WERI-Rb-1 (cell line): ENCODE measurements around the gene NENF.
A peak's percentile ranks its signal among the peaks of the same experiment; 100 is the strongest.

Source experiments
- DNase-seq: peaks from one replicate; pipeline ENCODE4 v3.0.0-alpha.2; 2020
- H3K27ac ChIP-seq: fragments of 250-450 bp; sonication (Bioruptor Pico); 2 replicates; pipeline ENCODE4 v1.5.1; 2020; ENCODE audit warnings: mild to moderate bottlenecking, moderate library complexity
- H3K27me3 ChIP-seq: fragments of 250-450 bp; sonication (Bioruptor Pico); 2 replicates; pipeline ENCODE4 v1.5.1; 2021; ENCODE audit warnings: mild to moderate bottlenecking, low read depth, moderate library complexity; ENCODE audit not compliant: insufficient read depth, severe bottlenecking
- H3K36me3 ChIP-seq: fragments of 250-450 bp; sonication (Bioruptor Pico); 2 replicates; pipeline ENCODE4 v1.5.1; 2020; ENCODE audit warnings: mild to moderate bottlenecking, moderate library complexity
- H3K4me3 ChIP-seq: 2 replicates; pipeline ENCODE4 v1.5.1; 2011; ENCODE audit warnings: low read depth, mild to moderate bottlenecking, control low read depth, low read length
- H3K9me3 ChIP-seq: fragments of 250-450 bp; sonication (Bioruptor Pico); 2 replicates; pipeline ENCODE4 v1.5.1; 2021; ENCODE audit warnings: mild to moderate bottlenecking, moderate library complexity; ENCODE audit not compliant: severe bottlenecking
- CTCF ChIP-seq: IDR thresholded peaks from 2 replicates; pipeline ENCODE4 v1.5.1; 2011; ENCODE audit warnings: low read depth, mild to moderate bottlenecking, control low read depth, inconsistent platforms, low read length

The NENF gene

GRCh38 chr1:212457740-212458338 is 25.1 kb downstream of the NENF start:
- Histone ChIP-seq H3K27ac (no peak overlapping the region), H3K4me3 (no peak overlapping the region), H3K36me3 (no peaks in the 10 kb centered on the region), H3K27me3 (no peaks in the 10 kb centered on the region), H3K9me3 (no peaks in the 10 kb centered on the region)
- peak; percentile 82 for DNase-seq
- TF ChIP-seq CTCF, result peak; percentile 84

- H3K27me3 ChIP-seq, result no peaks in the 10 kb centered on the region
- H3K36me3 ChIP-seq, result no peaks in the 10 kb centered on the region
- no peak overlapping the region for H3K4me3 ChIP-seq
- H3K9me3 ChIP-seq, result no peaks in the 10 kb centered on the region
- peak; percentile 26 for DNase-seq
- no peak overlapping the region for H3K27ac ChIP-seq
- TF ChIP-seq CTCF, result no peak
These were observed 26.1 kb downstream of the NENF start for GRCh38 chr1:212458817-212459216.

GRCh38 chr1:212459656-212460055 is 26.9 kb downstream of the NENF start:
- no peaks in the 10 kb centered on the region for H3K36me3 ChIP-seq
- TF ChIP-seq CTCF, result no peak
- H3K27ac ChIP-seq, result no peak overlapping the region
- H3K9me3 ChIP-seq, result no peaks in the 10 kb centered on the region
- no peak overlapping the region for H3K4me3 ChIP-seq
- DNase-seq, result no peak
- H3K27me3 ChIP-seq, result no peaks in the 10 kb centered on the region

GRCh38 chr1:212460376-212460775 is 27.7 kb downstream of the NENF start:
- H3K36me3 ChIP-seq, result no peaks in the 10 kb centered on the region
- no peak for DNase-seq
- no peaks in the 10 kb centered on the region for H3K9me3 ChIP-seq
- TF ChIP-seq CTCF, result no peak
- no peak overlapping the region for H3K27ac ChIP-seq
- H3K4me3 ChIP-seq, result no peak overlapping the region
- no peaks in the 10 kb centered on the region for H3K27me3 ChIP-seq

- Histone ChIP-seq H3K9me3 (no peaks in the 10 kb centered on the region), H3K4me3 (no peak overlapping the region), H3K36me3 (no peaks in the 10 kb centered on the region), H3K27ac (no peak overlapping the region), H3K27me3 (no peaks in the 10 kb centered on the region)
- DNase-seq, result no peak
- no peak for TF ChIP-seq CTCF
These were observed 29.4 kb downstream of the NENF start for GRCh38 chr1:212461916-212462660.
